ENCODE measurements around the gene LARP1.

Gene LARP1

DNA sequence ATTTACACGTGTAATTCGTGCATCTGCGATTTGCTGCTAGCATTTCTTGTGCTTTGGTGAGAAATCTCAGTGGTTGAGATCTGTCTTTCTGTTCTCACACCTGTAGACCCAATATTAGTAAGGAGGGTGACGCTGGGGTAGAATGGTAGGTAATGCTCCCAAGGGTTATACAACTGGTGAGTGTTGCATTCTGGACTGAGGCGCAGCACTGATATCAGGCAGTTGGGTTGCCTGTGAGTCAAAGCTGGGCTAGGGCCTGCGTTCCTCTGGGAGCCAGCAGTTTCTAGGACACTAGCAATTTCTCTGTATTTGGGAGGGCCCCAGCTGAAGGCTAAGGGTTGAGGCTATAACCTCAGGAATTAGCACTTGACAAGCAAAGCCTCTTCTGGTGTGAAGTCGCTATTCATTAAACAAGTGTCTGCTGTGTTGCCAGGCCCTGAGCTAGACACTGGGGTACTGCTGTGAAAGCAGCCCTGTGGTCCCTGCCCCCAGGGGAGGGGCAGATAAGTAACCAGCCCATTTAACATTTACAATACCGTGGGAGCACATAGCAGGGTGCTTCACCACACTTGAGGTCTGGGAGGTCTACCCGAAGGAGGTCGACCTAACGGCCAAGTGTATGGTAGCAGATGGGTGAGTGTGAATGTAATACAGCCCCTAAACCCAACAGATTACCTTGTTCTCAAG is 28.7 kb downstream of the LARP1 start:
- H3K4me3 ChIP-seq (ENCODE audit: low read depth, low read length) = no peak overlapping the region
- H3K4me2 ChIP-seq (ENCODE audit: low read length) = no peak overlapping the region
- TF ChIP-seq, protein P1, sequence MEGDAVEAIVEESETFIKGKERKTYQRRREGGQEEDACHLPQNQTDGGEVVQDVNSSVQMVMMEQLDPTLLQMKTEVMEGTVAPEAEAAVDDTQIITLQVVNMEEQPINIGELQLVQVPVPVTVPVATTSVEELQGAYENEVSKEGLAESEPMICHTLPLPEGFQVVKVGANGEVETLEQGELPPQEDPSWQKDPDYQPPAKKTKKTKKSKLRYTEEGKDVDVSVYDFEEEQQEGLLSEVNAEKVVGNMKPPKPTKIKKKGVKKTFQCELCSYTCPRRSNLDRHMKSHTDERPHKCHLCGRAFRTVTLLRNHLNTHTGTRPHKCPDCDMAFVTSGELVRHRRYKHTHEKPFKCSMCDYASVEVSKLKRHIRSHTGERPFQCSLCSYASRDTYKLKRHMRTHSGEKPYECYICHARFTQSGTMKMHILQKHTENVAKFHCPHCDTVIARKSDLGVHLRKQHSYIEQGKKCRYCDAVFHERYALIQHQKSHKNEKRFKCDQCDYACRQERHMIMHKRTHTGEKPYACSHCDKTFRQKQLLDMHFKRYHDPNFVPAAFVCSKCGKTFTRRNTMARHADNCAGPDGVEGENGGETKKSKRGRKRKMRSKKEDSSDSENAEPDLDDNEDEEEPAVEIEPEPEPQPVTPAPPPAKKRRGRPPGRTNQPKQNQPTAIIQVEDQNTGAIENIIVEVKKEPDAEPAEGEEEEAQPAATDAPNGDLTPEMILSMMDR (IDR thresholded peaks at IDR 0.05) = no peak
- H2AFZ ChIP-seq = no peak overlapping the region
- no peak overlapping the region for H3K9ac ChIP-seq
- H3K4me1 ChIP-seq = peaks cover 42% of the 10 kb centered on the region
- H3K27me3 ChIP-seq (ENCODE audit: control insufficient read depth, insufficient read depth, low read length) = no peaks in the 10 kb centered on the region
- no peak overlapping the region for H3K27ac ChIP-seq
- peaks cover 87% of the 10 kb centered on the region for H3K79me2 ChIP-seq
- no peaks in the 10 kb centered on the region for H3K36me3 ChIP-seq (ENCODE audit: control insufficient read depth, insufficient read depth, low read length)
- H3K9me3 ChIP-seq (ENCODE audit: control insufficient read depth, low read length) = no peaks in the 10 kb centered on the region

DNA sequence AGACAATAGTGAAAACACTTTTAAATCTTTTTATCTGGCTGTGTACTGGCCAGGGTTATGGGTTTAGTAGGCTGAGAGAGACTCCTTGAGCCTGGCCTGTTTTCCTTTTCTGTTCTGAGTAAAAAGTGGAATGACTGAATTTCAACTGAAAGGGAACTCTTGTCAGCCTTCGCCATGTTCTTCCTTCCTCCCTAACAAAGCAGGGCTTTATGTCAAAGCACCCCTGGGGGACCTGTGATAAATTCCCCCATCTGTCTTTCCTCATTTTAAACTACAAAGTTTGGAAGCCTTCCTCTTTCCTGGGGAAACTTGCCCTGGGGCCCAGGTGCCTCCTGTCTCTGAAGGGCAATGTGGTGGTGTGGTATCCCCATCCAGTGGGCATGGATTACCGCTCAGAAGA is 29.7 kb downstream of the LARP1 start:
- Histone ChIP-seq H3K4me2 (ENCODE audit: low read length) (no peak overlapping the region), H3K9ac (no peak overlapping the region), H3K36me3 (ENCODE audit: control insufficient read depth, insufficient read depth, low read length) (no peaks in the 10 kb centered on the region), H3K9me3 (ENCODE audit: control insufficient read depth, low read length) (no peaks in the 10 kb centered on the region), H2AFZ (no peak overlapping the region), H3K27me3 (ENCODE audit: control insufficient read depth, insufficient read depth, low read length) (no peaks in the 10 kb centered on the region), H3K4me1 (peaks cover 40% of the 10 kb centered on the region), H3K79me2 (peaks cover 79% of the 10 kb centered on the region), H3K27ac (no peak overlapping the region), H3K4me3 (ENCODE audit: low read depth, low read length) (no peak overlapping the region)
- TF ChIP-seq, protein P1 (IDR thresholded peaks at IDR 0.05) = no peak

DNA sequence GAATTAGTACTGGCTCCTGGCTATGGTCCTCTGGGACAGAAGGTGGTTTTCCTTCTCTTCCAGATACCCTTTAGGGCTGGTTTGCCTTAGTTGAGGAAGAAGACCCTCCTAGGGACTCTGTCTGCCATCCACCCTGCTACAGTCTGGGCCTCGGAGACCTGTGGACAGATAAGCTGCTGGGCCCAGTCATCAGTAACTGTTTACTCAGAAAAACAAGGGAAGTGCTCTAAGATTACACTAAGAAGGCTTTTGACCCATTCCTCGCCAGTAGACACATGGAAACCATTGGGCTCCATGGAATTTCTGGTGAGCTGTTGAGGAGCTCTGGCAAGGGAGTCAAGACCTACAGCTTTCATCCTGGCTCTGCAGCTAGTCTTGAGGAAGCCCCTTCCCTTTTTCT is 31.2 kb downstream of the LARP1 start:
- H3K36me3 ChIP-seq (ENCODE audit: control insufficient read depth, insufficient read depth, low read length) = no peaks in the 10 kb centered on the region
- H3K9me3 ChIP-seq (ENCODE audit: control insufficient read depth, low read length) = no peaks in the 10 kb centered on the region
- TF ChIP-seq, protein P1 (IDR thresholded peaks at IDR 0.05) = no peak
- H3K4me3 ChIP-seq (ENCODE audit: low read depth, low read length) = no peak overlapping the region
- peak overlapping the region; percentile 18 for H3K4me2 ChIP-seq (ENCODE audit: low read length)
- H2AFZ ChIP-seq = no peak overlapping the region
- H3K9ac ChIP-seq = no peak overlapping the region
- H3K79me2 ChIP-seq = peaks cover 63% of the 10 kb centered on the region
- no peaks in the 10 kb centered on the region for H3K27me3 ChIP-seq (ENCODE audit: control insufficient read depth, insufficient read depth, low read length)
- no peak overlapping the region for H3K27ac ChIP-seq
- H3K4me1 ChIP-seq = peaks cover 40% of the 10 kb centered on the region

DNA sequence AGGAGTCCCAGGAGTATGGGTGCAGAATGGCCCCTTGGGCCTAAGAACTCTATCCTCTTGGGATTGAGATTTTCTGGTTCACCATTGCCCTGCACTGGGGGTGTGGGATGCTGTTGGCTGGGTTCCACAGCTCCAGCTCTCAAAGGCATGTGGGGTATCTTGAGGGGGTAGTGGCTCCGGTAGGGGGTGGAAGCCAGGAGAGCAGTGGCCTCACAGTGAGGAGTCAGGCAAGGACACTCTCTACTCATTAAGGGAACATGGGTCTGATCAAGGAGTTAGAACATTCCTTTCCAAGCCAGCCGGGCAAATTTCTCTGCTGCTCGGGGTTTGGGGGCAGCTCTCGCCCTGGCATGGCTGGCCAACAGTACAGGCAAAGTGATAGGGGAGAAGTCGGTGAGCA is 33.0 kb downstream of the LARP1 start:
- no peak overlapping the region for H3K9ac ChIP-seq
- no peak overlapping the region for H3K27ac ChIP-seq

More for the DNA sequence above, 33.0 kb downstream of the LARP1 start:
- Histone ChIP-seq H3K36me3 (ENCODE audit: control insufficient read depth, insufficient read depth, low read length) (no peaks in the 10 kb centered on the region), H3K79me2 (peaks cover 45% of the 10 kb centered on the region), H3K9me3 (ENCODE audit: control insufficient read depth, low read length) (no peaks in the 10 kb centered on the region), H3K4me3 (ENCODE audit: low read depth, low read length) (no peak overlapping the region), H2AFZ (no peak overlapping the region), H3K4me1 (peaks cover 40% of the 10 kb centered on the region), H3K4me2 (ENCODE audit: low read length) (no peak overlapping the region), H3K27me3 (ENCODE audit: control insufficient read depth, insufficient read depth, low read length) (no peaks in the 10 kb centered on the region)
- TF ChIP-seq, protein P1 (IDR thresholded peaks at IDR 0.05) = no peak

All from parathyroid adenoma (tissue), 2 donors.